ENCODE data around the gene SYT5. TPM values are rescaled to one million over a fixed set of nuclear protein-coding genes. Genes with fewer than 3 reads are reported as not detected.

The SYT5 gene
- total and polyA plus RNA-seq, 2 of the 13 experiments (the other 11 are each of a cell fraction or from before 2014, with no cell fraction given) = not detected

DNA sequence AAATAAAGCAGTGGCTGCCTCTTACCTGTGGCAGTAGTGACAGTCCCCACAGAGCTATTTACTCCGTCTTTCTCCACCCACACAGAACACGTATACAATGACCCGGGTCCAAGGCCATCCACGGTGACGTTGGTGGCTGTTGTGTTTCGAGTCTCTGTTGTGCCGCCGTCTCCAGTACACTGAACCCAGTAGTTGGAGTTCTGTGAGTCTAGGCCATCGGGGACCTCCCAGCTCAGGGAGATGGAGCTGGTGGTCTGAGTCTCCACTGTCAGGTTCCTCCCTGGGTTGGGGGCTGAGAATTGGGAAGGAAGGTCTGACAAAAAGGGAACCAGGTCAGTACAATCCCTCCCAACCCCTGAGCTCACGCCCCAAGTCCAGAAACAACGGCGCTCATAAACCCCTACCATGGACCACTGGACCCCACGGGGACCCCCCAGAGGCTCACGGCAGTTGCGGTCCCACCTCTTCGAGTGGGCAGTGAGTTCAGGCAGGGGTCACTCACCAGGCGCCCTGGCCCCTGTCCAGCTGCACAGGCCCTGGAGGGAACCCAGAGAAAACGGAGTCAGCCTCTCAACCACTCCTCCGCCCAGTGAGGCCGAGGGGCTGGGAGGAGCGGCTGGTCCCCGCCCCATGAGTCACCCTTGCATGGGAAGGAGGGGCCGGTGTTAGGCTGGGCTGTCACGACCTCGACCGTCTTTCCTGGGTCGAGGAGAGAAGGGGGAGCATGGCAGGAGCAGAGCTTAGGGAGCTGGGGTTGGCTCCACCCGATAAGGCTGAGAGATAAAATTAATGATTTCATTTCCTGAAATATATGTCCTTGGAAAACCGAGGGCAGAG, 26.8 kb upstream of the SYT5 start (continued):
- 0 out of 2 replicates have a peak, but pooled peaks have one; percentile 46 for TF ChIP-seq ZNF749 (CRISPR knock-in tag; IDR thresholded peaks at IDR 0.05; ENCODE audit: borderline replicate concordance)
- 0 out of 2 replicates have a peak, but pooled peaks have one; percentile 38 for TF ChIP-seq ZKSCAN8 (CRISPR knock-in tag; IDR thresholded peaks at IDR 0.05; ENCODE audit: borderline replicate concordance)
- no peak for TF ChIP-seq BHLHE40 (IDR thresholded peaks at IDR 0.05; ENCODE audit: low read length)
- TF ChIP-seq REL (CRISPR knock-in tag; conservative IDR thresholded peaks at IDR 0.05) = no peak
- TF ChIP-seq, protein P1, sequence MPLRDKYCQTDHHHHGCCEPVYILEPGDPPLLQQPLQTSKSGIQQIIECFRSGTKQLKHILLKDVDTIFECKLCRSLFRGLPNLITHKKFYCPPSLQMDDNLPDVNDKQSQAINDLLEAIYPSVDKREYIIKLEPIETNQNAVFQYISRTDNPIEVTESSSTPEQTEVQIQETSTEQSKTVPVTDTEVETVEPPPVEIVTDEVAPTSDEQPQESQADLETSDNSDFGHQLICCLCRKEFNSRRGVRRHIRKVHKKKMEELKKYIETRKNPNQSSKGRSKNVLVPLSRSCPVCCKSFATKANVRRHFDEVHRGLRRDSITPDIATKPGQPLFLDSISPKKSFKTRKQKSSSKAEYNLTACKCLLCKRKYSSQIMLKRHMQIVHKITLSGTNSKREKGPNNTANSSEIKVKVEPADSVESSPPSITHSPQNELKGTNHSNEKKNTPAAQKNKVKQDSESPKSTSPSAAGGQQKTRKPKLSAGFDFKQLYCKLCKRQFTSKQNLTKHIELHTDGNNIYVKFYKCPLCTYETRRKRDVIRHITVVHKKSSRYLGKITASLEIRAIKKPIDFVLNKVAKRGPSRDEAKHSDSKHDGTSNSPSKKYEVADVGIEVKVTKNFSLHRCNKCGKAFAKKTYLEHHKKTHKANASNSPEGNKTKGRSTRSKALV (CRISPR knock-in tag; IDR thresholded peaks at IDR 0.05) = no peak
- TF ChIP-seq ZNF670 (CRISPR knock-in tag; IDR thresholded peaks at IDR 0.05; ENCODE audit: borderline replicate concordance) = peak; percentile 72; the same call in 1 of the 2 replicates
- TF ChIP-seq, protein P2, sequence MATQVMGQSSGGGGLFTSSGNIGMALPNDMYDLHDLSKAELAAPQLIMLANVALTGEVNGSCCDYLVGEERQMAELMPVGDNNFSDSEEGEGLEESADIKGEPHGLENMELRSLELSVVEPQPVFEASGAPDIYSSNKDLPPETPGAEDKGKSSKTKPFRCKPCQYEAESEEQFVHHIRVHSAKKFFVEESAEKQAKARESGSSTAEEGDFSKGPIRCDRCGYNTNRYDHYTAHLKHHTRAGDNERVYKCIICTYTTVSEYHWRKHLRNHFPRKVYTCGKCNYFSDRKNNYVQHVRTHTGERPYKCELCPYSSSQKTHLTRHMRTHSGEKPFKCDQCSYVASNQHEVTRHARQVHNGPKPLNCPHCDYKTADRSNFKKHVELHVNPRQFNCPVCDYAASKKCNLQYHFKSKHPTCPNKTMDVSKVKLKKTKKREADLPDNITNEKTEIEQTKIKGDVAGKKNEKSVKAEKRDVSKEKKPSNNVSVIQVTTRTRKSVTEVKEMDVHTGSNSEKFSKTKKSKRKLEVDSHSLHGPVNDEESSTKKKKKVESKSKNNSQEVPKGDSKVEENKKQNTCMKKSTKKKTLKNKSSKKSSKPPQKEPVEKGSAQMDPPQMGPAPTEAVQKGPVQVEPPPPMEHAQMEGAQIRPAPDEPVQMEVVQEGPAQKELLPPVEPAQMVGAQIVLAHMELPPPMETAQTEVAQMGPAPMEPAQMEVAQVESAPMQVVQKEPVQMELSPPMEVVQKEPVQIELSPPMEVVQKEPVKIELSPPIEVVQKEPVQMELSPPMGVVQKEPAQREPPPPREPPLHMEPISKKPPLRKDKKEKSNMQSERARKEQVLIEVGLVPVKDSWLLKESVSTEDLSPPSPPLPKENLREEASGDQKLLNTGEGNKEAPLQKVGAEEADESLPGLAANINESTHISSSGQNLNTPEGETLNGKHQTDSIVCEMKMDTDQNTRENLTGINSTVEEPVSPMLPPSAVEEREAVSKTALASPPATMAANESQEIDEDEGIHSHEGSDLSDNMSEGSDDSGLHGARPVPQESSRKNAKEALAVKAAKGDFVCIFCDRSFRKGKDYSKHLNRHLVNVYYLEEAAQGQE (IDR thresholded peaks at IDR 0.05; ENCODE audit: borderline replicate concordance in 1 of 2, low read depth in 1 of 2, low read length in 2 of 2) = peak in 1 of 2 experiments; percentile 57; a peak in 3 of 4 replicates
- TF ChIP-seq RBFOX2 (IDR thresholded peaks at IDR 0.05; ENCODE audit: low read depth, low read length) = peak; percentile 84
- TF ChIP-seq GATAD1 (CRISPR knock-in tag; IDR thresholded peaks at IDR 0.05) = peak; percentile 33; the same call in 1 of the 2 replicates
- no peak for TF ChIP-seq MEIS1 (CRISPR knock-in tag; IDR thresholded peaks at IDR 0.05; ENCODE audit: borderline replicate concordance)
- TF ChIP-seq, protein P3, sequence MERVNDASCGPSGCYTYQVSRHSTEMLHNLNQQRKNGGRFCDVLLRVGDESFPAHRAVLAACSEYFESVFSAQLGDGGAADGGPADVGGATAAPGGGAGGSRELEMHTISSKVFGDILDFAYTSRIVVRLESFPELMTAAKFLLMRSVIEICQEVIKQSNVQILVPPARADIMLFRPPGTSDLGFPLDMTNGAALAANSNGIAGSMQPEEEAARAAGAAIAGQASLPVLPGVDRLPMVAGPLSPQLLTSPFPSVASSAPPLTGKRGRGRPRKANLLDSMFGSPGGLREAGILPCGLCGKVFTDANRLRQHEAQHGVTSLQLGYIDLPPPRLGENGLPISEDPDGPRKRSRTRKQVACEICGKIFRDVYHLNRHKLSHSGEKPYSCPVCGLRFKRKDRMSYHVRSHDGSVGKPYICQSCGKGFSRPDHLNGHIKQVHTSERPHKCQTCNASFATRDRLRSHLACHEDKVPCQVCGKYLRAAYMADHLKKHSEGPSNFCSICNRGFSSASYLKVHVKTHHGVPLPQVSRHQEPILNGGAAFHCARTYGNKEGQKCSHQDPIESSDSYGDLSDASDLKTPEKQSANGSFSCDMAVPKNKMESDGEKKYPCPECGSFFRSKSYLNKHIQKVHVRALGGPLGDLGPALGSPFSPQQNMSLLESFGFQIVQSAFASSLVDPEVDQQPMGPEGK (CRISPR knock-in tag; IDR thresholded peaks at IDR 0.05) = peak; percentile 79
- TF ChIP-seq, protein P4, sequence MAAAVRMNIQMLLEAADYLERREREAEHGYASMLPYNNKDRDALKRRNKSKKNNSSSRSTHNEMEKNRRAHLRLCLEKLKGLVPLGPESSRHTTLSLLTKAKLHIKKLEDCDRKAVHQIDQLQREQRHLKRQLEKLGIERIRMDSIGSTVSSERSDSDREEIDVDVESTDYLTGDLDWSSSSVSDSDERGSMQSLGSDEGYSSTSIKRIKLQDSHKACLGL (CRISPR knock-in tag; IDR thresholded peaks at IDR 0.05) = 0 out of 2 replicates have a peak, but pooled peaks have one; percentile 59
- TF ChIP-seq DR1 (CRISPR knock-in tag; IDR thresholded peaks at IDR 0.05) = no peak; the same call in 1 of the 2 replicates
- peak; percentile 90 for TF ChIP-seq HNF4A (CRISPR knock-in tag; IDR thresholded peaks at IDR 0.05)
- TF ChIP-seq, protein P5, sequence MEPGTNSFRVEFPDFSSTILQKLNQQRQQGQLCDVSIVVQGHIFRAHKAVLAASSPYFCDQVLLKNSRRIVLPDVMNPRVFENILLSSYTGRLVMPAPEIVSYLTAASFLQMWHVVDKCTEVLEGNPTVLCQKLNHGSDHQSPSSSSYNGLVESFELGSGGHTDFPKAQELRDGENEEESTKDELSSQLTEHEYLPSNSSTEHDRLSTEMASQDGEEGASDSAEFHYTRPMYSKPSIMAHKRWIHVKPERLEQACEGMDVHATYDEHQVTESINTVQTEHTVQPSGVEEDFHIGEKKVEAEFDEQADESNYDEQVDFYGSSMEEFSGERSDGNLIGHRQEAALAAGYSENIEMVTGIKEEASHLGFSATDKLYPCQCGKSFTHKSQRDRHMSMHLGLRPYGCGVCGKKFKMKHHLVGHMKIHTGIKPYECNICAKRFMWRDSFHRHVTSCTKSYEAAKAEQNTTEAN (CRISPR knock-in tag; conservative IDR thresholded peaks at IDR 0.05) = no peak; the same call in 1 of the 2 replicates
- peak; percentile 31 for TF ChIP-seq TEAD3 (CRISPR knock-in tag; optimal IDR thresholded peaks at IDR 0.05; ENCODE audit: borderline replicate concordance)
- peak; percentile 62; the same call in 1 of the 2 replicates for TF ChIP-seq FOXJ3 (CRISPR knock-in tag; IDR thresholded peaks at IDR 0.05; ENCODE audit: borderline replicate concordance)
- TF ChIP-seq ZMYM3 (CRISPR knock-in tag; IDR thresholded peaks at IDR 0.05) = 0 out of 2 replicates have a peak, but pooled peaks have one; percentile 30
- TF ChIP-seq NFRKB (IDR thresholded peaks at IDR 0.05) = no peak
